Measurements from ENCODE around the gene DNAI1. TPM values are rescaled to one million over a fixed set of nuclear protein-coding genes. Genes with fewer than 3 reads are reported as not detected.

The DNAI1 gene
- total RNA-seq, 1 experiment from 2014 or later, result 1.1 TPM

DNA sequence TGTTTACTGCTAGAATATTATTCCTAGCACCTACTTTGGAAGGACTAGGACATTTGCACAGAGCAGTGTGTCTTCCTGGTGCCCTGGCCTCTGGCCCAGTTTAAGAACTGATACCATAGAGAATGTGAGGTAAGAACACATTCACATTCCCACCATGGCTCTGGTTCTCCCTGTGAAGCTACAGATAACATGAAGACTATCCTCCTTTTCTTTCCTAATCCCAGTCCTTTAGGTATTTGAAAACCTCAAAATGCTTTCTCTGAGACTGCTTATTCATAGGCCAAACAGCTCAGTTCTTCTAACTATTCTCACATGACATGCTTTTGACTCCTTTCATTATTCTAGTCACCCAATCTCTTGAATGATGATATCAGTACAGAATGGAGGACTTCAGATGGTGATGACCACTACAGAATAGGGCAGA lies 12.1 kb upstream of the DNAI1 start:
- no TSS peak for BruUV-seq (replicated peaks)

More for the DNA sequence above, 12.1 kb upstream of the DNAI1 start:
- H3K27me3 ChIP-seq (ENCODE audit: insufficient read depth, low read length), result no peaks in the 10 kb centered on the region
- no peaks in the 10 kb centered on the region for H4K20me1 ChIP-seq (ENCODE audit: insufficient read depth)
- POLR2A ChIA-PET, result no interaction called here
- H3K4me1 ChIP-seq (ENCODE audit: control insufficient read depth in 1 of 2, insufficient read depth in 2 of 2, low read length in 2 of 2), result peaks cover 0 to 5% of the 10 kb centered on the region in 2 experiments; a peak in 1 of 4 replicates
- H3K9me3 ChIP-seq (ENCODE audit: control insufficient read depth in 1 of 2, insufficient read depth in 1 of 2, low read depth in 1 of 2, low read length in 2 of 2), result no peaks in the 10 kb centered on the region
- no peaks in the 10 kb centered on the region for H3K36me3 ChIP-seq (ENCODE audit: control insufficient read depth in 1 of 2, insufficient read depth in 2 of 2, low read length in 2 of 2)
- RAD21 ChIA-PET (ENCODE audit: low non-redundant PET in 1 of 2, low total read pairs in 2 of 2, uncharacterized antibody in 2 of 2, unreplicated experiment in 2 of 2), result interaction anchor here in 1 of 2 experiments (1.4 kb wide), 1 partner anchor 145 kb away, joined by 3 read pairs; no protein-coding TSS in a partner anchor
- DNase-seq (ENCODE audit: low read depth, low spot score) (no peak), ATAC-seq (no peak)
- no peaks in the 10 kb centered on the region for H3K9me2 ChIP-seq (ENCODE audit: insufficient read depth)
- CTCF ChIA-PET, result no interaction called here
- intact Hi-C loops (cut with micrococcal nuclease), result no loop called here
- H3K79me2 ChIP-seq (ENCODE audit: insufficient read depth, low read length), result no peaks in the 10 kb centered on the region; the same call in none of the 2 replicates
- no peak overlapping the region for H3K4me3 ChIP-seq (replicated peaks in 1 of 2; ENCODE audit: low read depth in 1 of 2, low read length in 2 of 2)
- no peak overlapping the region for H3K27ac ChIP-seq (ENCODE audit: low read depth, low read length)
- H2AFZ ChIP-seq (ENCODE audit: low read depth, low read length, poor library complexity, severe bottlenecking), result no peak overlapping the region
- H3K4me2 ChIP-seq (ENCODE audit: low read length), result no peak overlapping the region
- no peak overlapping the region for H3K9ac ChIP-seq (ENCODE audit: low read length)
- TF ChIP-seq ZBTB33 (IDR thresholded peaks at IDR 0.05; ENCODE audit: extremely low read depth, insufficient replicate concordance, low read length), result no peak
- TF ChIP-seq SP1 (IDR thresholded peaks at IDR 0.05; ENCODE audit: low read depth), result no peak
- TF ChIP-seq CEBPB (IDR thresholded peaks at IDR 0.05; ENCODE audit: low read depth), result no peak
- TF ChIP-seq EZH2phosphoT487 (IDR thresholded peaks at IDR 0.05; ENCODE audit: borderline replicate concordance), result no peak
- TF ChIP-seq POLR2AphosphoS5 (IDR thresholded peaks at IDR 0.05; ENCODE audit: low read depth, low read length), result no peak
- TF ChIP-seq, protein P1, sequence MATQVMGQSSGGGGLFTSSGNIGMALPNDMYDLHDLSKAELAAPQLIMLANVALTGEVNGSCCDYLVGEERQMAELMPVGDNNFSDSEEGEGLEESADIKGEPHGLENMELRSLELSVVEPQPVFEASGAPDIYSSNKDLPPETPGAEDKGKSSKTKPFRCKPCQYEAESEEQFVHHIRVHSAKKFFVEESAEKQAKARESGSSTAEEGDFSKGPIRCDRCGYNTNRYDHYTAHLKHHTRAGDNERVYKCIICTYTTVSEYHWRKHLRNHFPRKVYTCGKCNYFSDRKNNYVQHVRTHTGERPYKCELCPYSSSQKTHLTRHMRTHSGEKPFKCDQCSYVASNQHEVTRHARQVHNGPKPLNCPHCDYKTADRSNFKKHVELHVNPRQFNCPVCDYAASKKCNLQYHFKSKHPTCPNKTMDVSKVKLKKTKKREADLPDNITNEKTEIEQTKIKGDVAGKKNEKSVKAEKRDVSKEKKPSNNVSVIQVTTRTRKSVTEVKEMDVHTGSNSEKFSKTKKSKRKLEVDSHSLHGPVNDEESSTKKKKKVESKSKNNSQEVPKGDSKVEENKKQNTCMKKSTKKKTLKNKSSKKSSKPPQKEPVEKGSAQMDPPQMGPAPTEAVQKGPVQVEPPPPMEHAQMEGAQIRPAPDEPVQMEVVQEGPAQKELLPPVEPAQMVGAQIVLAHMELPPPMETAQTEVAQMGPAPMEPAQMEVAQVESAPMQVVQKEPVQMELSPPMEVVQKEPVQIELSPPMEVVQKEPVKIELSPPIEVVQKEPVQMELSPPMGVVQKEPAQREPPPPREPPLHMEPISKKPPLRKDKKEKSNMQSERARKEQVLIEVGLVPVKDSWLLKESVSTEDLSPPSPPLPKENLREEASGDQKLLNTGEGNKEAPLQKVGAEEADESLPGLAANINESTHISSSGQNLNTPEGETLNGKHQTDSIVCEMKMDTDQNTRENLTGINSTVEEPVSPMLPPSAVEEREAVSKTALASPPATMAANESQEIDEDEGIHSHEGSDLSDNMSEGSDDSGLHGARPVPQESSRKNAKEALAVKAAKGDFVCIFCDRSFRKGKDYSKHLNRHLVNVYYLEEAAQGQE (IDR thresholded peaks at IDR 0.05; ENCODE audit: low read depth), result no peak
- no peak for TF ChIP-seq SIN3A (IDR thresholded peaks at IDR 0.05; ENCODE audit: low read depth)
- no peak for TF ChIP-seq POLR2A (IDR thresholded peaks at IDR 0.05; ENCODE audit: borderline replicate concordance, extremely low read depth, insufficient read depth, insufficient read length)
- no peak for TF ChIP-seq SRF (IDR thresholded peaks at IDR 0.05; ENCODE audit: low read depth)
